ENCODE results near the gene TEC. TPM values are rescaled to one million over a fixed set of nuclear protein-coding genes. Genes with fewer than 3 reads are reported as not detected.

TEC gene
- total RNA-seq, 6 experiments from 2014 or later, result 1.5 to 4.2 (median 3.0) TPM

GRCh38 chr4:48102303-48102702 is 167.3 kb downstream of the TEC start:
- WGBS (ENCODE audit: insufficient coverage, low coverage, low lambda C conversion rate, missing lambda C conversion rate), result 80% methylated on average over 3 of the region's 3 CpGs
- ATAC-seq (no peak), DNase-seq (no peak)
- Histone ChIP-seq H3K36me3 (no peaks in the 10 kb centered on the region), H3K9me3 (no peaks in the 10 kb centered on the region), H3K27ac (no peak overlapping the region), H3K4me3 (no peak overlapping the region), H3K27me3 (no peaks in the 10 kb centered on the region), H3K4me1 (no peaks in the 10 kb centered on the region)
- no peak for TF ChIP-seq CTCF (IDR thresholded peaks at IDR 0.05)
- TF ChIP-seq POLR2A (IDR thresholded peaks at IDR 0.05), result no peak
- intact Hi-C loops (cut with DNase I), result no loop called here

- DNase-seq, result no peak
- ATAC-seq, result no peak
- Histone ChIP-seq H3K27ac (no peak overlapping the region), H3K27me3 (no peaks in the 10 kb centered on the region), H3K4me1 (no peaks in the 10 kb centered on the region), H3K9me3 (no peaks in the 10 kb centered on the region), H3K4me3 (no peak overlapping the region), H3K36me3 (no peaks in the 10 kb centered on the region)
- no peak for TF ChIP-seq POLR2A (IDR thresholded peaks at IDR 0.05)
- TF ChIP-seq CTCF (IDR thresholded peaks at IDR 0.05), result no peak
- 100% methylated on average over 1 of the region's 1 CpG for WGBS (ENCODE audit: insufficient coverage, low coverage, low lambda C conversion rate, missing lambda C conversion rate)
- intact Hi-C loops (cut with DNase I), result no loop called here
Measured at GRCh38 chr4:48100256-48100655, 169.4 kb downstream of the TEC start.

GRCh38 chr4:48095441-48095840 is 174.2 kb downstream of the TEC start:
- no peaks in the 10 kb centered on the region for H3K9me3 ChIP-seq
- H3K27ac ChIP-seq, result no peak overlapping the region
- no peaks in the 10 kb centered on the region for H3K36me3 ChIP-seq
- H3K27me3 ChIP-seq, result no peaks in the 10 kb centered on the region
- TF ChIP-seq CTCF (IDR thresholded peaks at IDR 0.05) (no peak), POLR2A (IDR thresholded peaks at IDR 0.05) (no peak)
- intact Hi-C loops (cut with DNase I), result no loop called here
- no peak overlapping the region for H3K4me3 ChIP-seq
- WGBS (ENCODE audit: insufficient coverage, low coverage, low lambda C conversion rate, missing lambda C conversion rate), result 48% methylated on average over 2 of the region's 2 CpGs
- no peak for ATAC-seq
- no peaks in the 10 kb centered on the region for H3K4me1 ChIP-seq
- no peak for DNase-seq

GRCh38 chr4:48093991-48094416 is 175.6 kb downstream of the TEC start:
- ATAC-seq (peak in 1 of 4 donors; percentile 98), DNase-seq (no peak)
- no peaks in the 10 kb centered on the region for H3K27me3 ChIP-seq
- WGBS (ENCODE audit: insufficient coverage, low coverage, low lambda C conversion rate, missing lambda C conversion rate), result 30% methylated on average over 3 of the region's 3 CpGs
- H3K27ac ChIP-seq, result no peak overlapping the region
- H3K4me1 ChIP-seq, result no peaks in the 10 kb centered on the region
- no peaks in the 10 kb centered on the region for H3K9me3 ChIP-seq
- H3K36me3 ChIP-seq, result no peaks in the 10 kb centered on the region
- TF ChIP-seq CTCF (IDR thresholded peaks at IDR 0.05) (no peak), POLR2A (IDR thresholded peaks at IDR 0.05) (no peak)
- intact Hi-C loops (cut with DNase I), result no loop called here
- H3K4me3 ChIP-seq, result no peak overlapping the region

GRCh38 chr4:48090621-48091020 is 179.0 kb downstream of the TEC start:
- H3K4me3 ChIP-seq, result no peak overlapping the region
- intact Hi-C loops (cut with DNase I), result no loop called here
- DNase-seq, result no peak
- TF ChIP-seq CTCF (IDR thresholded peaks at IDR 0.05), result no peak
- no peak for TF ChIP-seq POLR2A (IDR thresholded peaks at IDR 0.05)
- 68% methylated on average over 5 of the region's 5 CpGs for whole genome bisulfite sequencing (ENCODE audit: insufficient coverage, low coverage, low lambda C conversion rate, missing lambda C conversion rate)
- H3K9me3 ChIP-seq, result no peaks in the 10 kb centered on the region
- no peak overlapping the region for H3K27ac ChIP-seq
- no peaks in the 10 kb centered on the region for H3K27me3 ChIP-seq
- no peaks in the 10 kb centered on the region for H3K36me3 ChIP-seq
- H3K4me1 ChIP-seq, result no peaks in the 10 kb centered on the region
- ATAC-seq, result no peak
